GM13976 (cell line): ENCODE data around the gene TNS1.

Experiments
- DNase-seq: peaks from one replicate; pipeline ENCODE4 v3.0.0; 2012; ENCODE audit warnings: low spot score
- CTCF ChIP-seq: IDR thresholded peaks from 2 replicates; pipeline ENCODE4 v1.5.1; 2012; ENCODE audit warnings: borderline replicate concordance, mild to moderate bottlenecking; ENCODE audit not compliant: insufficient read depth; ENCODE audit errors: extremely low read depth, missing control alignments, control extremely low read depth
- in situ Hi-C: fragments of 300-500 bp; cut with MboI; formaldehyde crosslinking; loops from one replicate; pipeline ENCODE4 v1.12.0; 2022; ENCODE audit warnings: low sequenced_read_pairs, mixed read lengths, inconsistent platforms; ENCODE audit not compliant: unreplicated experiment

Gene TNS1

GRCh38 chr2:217914878-217915277 is 87.9 kb downstream of the TNS1 start:
- TF ChIP-seq CTCF = no peak
- DNase-seq = no peak
- in situ Hi-C loops = no loop called here

GRCh38 chr2:217914078-217914477 is 88.7 kb downstream of the TNS1 start:
- DNase-seq = no peak
- in situ Hi-C loops = no loop called here
- TF ChIP-seq CTCF = no peak

DNA sequence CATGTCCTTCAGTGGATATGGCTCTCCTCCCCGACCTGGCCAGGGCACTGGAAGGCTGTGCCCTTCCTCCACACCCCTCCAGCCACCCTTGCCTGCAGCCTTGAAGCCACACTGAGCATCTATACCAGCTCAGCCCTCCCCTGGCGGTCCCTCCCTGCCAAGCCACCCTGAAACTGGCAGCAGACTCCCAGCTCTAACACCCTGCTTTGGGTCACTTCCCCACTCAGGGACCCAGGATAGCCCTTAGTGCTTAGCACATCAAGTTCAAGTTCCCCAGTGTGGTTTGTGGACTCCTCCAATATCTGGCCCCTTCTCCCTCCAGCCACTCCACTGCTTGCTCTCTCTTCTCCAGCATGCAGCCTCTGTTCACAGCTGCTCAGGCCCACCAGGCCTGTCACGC is 89.4 kb downstream of the TNS1 start:
- in situ Hi-C loops = no loop called here
- DNase-seq = no peak
- TF ChIP-seq CTCF = no peak

DNA sequence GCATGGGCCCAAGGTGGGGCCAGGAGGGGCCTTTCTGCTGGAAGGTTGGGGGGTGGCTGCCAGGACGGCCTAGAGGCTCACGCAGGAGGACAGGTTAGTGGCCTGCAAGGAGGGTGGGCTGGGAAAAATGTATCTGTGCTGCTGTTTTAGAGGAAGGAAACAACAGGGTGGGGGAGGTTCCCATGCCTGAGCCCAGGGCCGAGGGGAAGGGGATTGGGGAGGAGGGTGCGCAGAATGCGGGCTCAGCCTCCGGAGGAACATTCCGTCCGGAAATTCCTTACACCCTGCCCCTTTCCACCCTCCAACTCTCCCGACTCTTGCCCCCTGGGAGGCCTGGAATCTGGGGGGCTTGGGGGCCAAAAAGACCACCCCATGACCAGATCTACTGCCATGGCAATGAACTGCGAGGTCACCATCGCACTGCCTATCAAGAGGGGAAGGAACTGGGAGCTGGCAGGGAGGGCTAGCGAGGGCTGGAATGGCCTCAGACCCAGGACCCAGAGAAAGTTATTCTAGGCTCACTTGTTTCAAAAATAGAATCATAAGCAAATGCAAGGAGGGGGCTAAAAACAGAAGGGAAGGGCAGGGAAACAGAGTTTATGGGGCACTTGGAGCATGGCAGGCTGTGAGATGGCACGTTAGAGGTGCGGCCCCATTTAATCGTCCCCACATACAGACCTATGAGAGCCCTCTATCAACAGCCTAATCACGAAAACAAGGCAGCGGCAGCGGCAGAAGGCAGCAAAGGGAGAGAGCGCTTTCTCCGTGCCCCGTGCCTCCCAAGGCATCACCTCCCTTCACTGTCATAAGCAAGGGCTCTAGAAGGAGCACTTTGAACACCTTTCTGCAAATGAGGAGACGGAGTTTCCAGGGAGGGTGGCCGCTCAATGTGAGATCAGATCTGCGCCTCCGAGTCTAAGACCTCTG is 90.4 kb downstream of the TNS1 start:
- in situ Hi-C loops = no loop called here
- no peak for TF ChIP-seq CTCF
- no peak for DNase-seq

GRCh38 chr2:217911283-217912097 is 91.3 kb downstream of the TNS1 start:
- TF ChIP-seq CTCF = no peak
- in situ Hi-C loops = no loop called here
- DNase-seq = no peak

DNA sequence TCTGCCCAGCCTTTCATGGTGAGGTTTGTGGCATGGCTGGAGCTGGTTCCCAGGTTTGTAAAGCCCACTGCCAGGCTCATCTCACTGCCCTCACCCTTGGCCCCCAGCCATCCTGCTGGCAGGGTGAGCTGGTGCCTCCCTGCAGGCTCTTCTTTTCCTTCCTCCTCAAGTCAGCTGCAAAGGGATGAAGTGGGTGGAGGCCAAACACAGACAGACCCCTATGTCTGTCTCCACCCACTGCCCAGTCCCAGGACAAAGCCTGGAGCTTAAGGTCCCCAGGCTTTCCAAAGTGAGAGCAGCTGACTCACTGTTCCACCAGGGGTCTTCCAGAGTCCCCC is 92.0 kb downstream of the TNS1 start:
- no peak for TF ChIP-seq CTCF
- in situ Hi-C loops = no loop called here
- no peak for DNase-seq
